ENCODE measurements around the gene TTLL10. TPM values are rescaled to one million over a fixed set of nuclear protein-coding genes. Genes with fewer than 3 reads are reported as not detected.
A peak's percentile ranks its signal among the peaks of the same experiment; 100 is the strongest.

TTLL10 gene
- total RNA-seq, 1 experiment from 2014 or later, result 0.68 TPM

GRCh38 chr1:1178794-1179331, 5.2 kb downstream of the TTLL10 start:
- H3K4me1 Mint-ChIP-seq, result peaks cover 18 to 27% of the 10 kb centered on the region in 2 experiments
- H3T11ph ChIP-seq (ENCODE audit: low read length), result no peak overlapping the region
- peaks cover 0 to 4% of the 10 kb centered on the region in 2 experiments; a peak in 2 of 5 replicates for H3K9me3 Mint-ChIP-seq
- no peak overlapping the region for H3K4ac ChIP-seq (ENCODE audit: low read depth, low read length)
- no peaks in the 10 kb centered on the region for H3K79me1 ChIP-seq (ENCODE audit: insufficient read depth, low read depth, low read length, poor library complexity, severe bottlenecking)
- H3K27ac Mint-ChIP-seq, result no peak overlapping the region
- H3K79me2 ChIP-seq (ENCODE audit: insufficient read depth, low read length), result no peaks in the 10 kb centered on the region
- H3K27ac ChIP-seq (ENCODE audit: insufficient read length, low read depth, low read length), result no peak overlapping the region
- no peak overlapping the region for H3K18ac ChIP-seq (ENCODE audit: insufficient read length, low read depth, low read length)
- no peak overlapping the region for H3K4me3 Mint-ChIP-seq
- H2AK5ac ChIP-seq (ENCODE audit: insufficient read length, low read length), result no peak overlapping the region
- WGBS (ENCODE audit: extremely low coverage, insufficient read length, low lambda C conversion rate), result no CpG with 5 or more reads among the region's 32 CpGs
- no peaks in the 10 kb centered on the region for H4K20me1 ChIP-seq (ENCODE audit: control insufficient read depth, insufficient read depth, insufficient read length)
- H2BK20ac ChIP-seq (ENCODE audit: low read depth, low read length, poor library complexity, severe bottlenecking), result no peak overlapping the region
- H4K5ac ChIP-seq (ENCODE audit: insufficient read length, low read depth, low read length), result no peak overlapping the region
- DNase-seq, result peak; percentile 26
- H3K4me2 ChIP-seq (ENCODE audit: insufficient read depth, insufficient read length, low read length), result no peak overlapping the region
- no peak overlapping the region for H3K23ac ChIP-seq (ENCODE audit: insufficient read length, low read depth, low read length)
- H3K9me3 ChIP-seq (ENCODE audit: control insufficient read depth, low read depth, low read length), result no peaks in the 10 kb centered on the region
- no peak overlapping the region for H2BK5ac ChIP-seq (ENCODE audit: insufficient read length, low read length)
- no peak overlapping the region for H4K8ac ChIP-seq (replicated peaks; ENCODE audit: insufficient read length, low read depth, low read length)
- H3K9ac ChIP-seq (ENCODE audit: extremely low read depth, insufficient read length, low read length), result no peak overlapping the region
- no peak overlapping the region for H2BK12ac ChIP-seq (ENCODE audit: insufficient read length, low read depth, low read length)
- peaks cover 3% of the 10 kb centered on the region; the same call in 1 of the 2 replicates for H3K4me1 ChIP-seq (ENCODE audit: insufficient read depth, low read length)
- H2BK15ac ChIP-seq (ENCODE audit: low read depth, low read length), result no peak overlapping the region
- peaks cover 1 to 10% (median 4%) of the 10 kb centered on the region in 3 experiments; a peak in 4 of 7 replicates for H3K36me3 Mint-ChIP-seq (ENCODE audit: insufficient read depth in 1 of 3, low read depth in 3 of 3)
- H3K56ac ChIP-seq (ENCODE audit: insufficient read length, low read depth, low read length), result no peak overlapping the region
- no peak overlapping the region for H3K14ac ChIP-seq (ENCODE audit: insufficient read depth, low read length)
- no peaks in the 10 kb centered on the region for H3K27me3 ChIP-seq (ENCODE audit: insufficient read depth, low read length)
- TF ChIP-seq CTCF (conservative IDR thresholded peaks at IDR 0.05), result no peak
- H4K91ac ChIP-seq (ENCODE audit: insufficient read length, low read depth, low read length), result no peak overlapping the region
- no peak overlapping the region for H2AFZ ChIP-seq (ENCODE audit: low read length)
- H2BK120ac ChIP-seq (ENCODE audit: low read depth, low read length, poor library complexity, severe bottlenecking), result no peak overlapping the region
- peaks cover 11% of the 10 kb centered on the region for H3K27me3 Mint-ChIP-seq (ENCODE audit: low read depth)
- H3K23me2 ChIP-seq (ENCODE audit: insufficient read length, low read depth, low read length, poor library complexity, severe bottlenecking), result no peaks in the 10 kb centered on the region

All from H9 (cell line).